ENCODE data around the gene PRR5L. TPM values are rescaled to one million over a fixed set of nuclear protein-coding genes. Genes with fewer than 3 reads are reported as not detected.
A peak's percentile ranks its signal among the peaks of the same experiment; 100 is the strongest.

Gene PRR5L
- total and polyA plus RNA-seq, 9 of the 15 experiments (the other 6 are each of a cell fraction or from before 2014, with no cell fraction given): 0.11 to 0.60 (median 0.36) TPM; not detected in 2

DNA sequence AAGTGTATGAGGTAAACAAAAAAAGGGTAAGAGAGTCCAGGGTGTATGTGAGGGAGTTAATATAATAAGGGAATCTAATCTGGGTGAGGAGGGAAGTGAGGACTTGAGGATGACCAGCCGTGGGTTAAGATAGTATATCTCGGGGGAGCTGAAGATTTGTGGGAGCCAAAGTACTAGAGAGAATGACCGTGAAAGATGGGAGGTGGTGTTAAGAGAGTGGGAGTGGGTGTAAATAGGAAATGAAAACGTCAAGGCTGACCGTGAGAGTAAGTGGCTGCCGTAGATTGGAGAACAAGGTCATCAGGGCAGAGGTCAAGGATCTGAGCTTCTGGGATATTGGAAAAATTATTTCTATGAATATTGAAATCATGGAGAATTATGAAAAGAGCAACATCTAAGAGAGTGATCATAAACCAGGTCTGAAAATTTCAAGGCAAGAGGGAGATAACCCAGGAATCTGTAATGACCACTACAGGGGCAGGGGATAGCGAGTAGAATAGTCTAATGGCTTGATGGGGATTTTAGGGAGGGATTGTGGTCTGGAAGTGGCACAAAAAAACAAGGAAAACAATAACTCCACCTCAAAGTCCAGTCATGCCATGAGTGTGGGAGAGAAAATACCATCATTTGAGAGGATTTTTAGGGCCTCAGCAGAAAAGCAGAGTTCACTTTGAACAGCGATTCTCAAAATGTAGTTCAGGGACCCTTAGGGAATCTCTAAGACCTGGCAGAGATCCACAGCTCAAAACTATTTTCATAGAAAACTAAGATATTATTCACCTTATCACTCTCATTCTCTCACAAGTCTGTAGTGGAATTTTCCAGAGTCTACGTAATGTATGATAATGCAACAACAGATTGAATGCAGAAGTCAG is 72.0 kb downstream of the PRR5L start:
- ChIA-PET CTCF (ENCODE audit: low intra/inter-chr PET ratio) (no interaction called here), POLR2A (interaction anchor here (0.6 to 0.9 kb wide), 5 partner anchors 10 to 688 kb away, joined by 3 read pairs; no protein-coding TSS in a partner anchor)
- Histone ChIP-seq H4K20me1 (replicated peaks; ENCODE audit: control insufficient read depth, insufficient read depth, low read length) (no peaks in the 10 kb centered on the region), H3K9me1 (ENCODE audit: control insufficient read depth, insufficient read depth, low read length) (no peaks in the 10 kb centered on the region), H3K4me1 (replicated peaks in 1 of 2; ENCODE audit: control insufficient read depth in 2 of 2, insufficient read depth in 2 of 2, low read length in 2 of 2) (no peaks in the 10 kb centered on the region; a peak in 3 of 5 replicates), H3K79me2 (ENCODE audit: control insufficient read depth, insufficient read depth, low read length) (no peaks in the 10 kb centered on the region), H3K9me3 (replicated peaks; ENCODE audit: control insufficient read depth, insufficient read depth, low read depth, low read length) (no peaks in the 10 kb centered on the region), H3K9ac (ENCODE audit: insufficient read depth in 1 of 2, low read depth in 2 of 2, low read length in 2 of 2) (no peak overlapping the region), H3K4me3 (no peak overlapping the region), H3K36me3 (ENCODE audit: control insufficient read depth, insufficient read depth, low read length) (no peaks in the 10 kb centered on the region), H3K27me3 (ENCODE audit: control insufficient read depth in 2 of 2, insufficient read depth in 2 of 2, low read length in 2 of 2) (peaks cover 6 to 13% of the 10 kb centered on the region in 2 experiments), H2AFZ (ENCODE audit: low read depth, low read length) (no peak overlapping the region), H3K27ac (ENCODE audit: extremely low read depth, low read depth, low read length) (no peak overlapping the region), H3K4me2 (ENCODE audit: insufficient read depth, low read length) (no peak overlapping the region)
- in situ Hi-C loops (cut with MboI): no loop called here
- no peak for DNase-seq (ENCODE audit: extremely low read depth in 1 of 4, low spot score in 3 of 4)
- FAIRE-seq: no peak
- no TSS peak for BruUV-seq (replicated peaks)
- no peak for ATAC-seq
- 5% methylated on average over 9 of the region's 9 CpGs for WGBS (ENCODE audit: insufficient coverage, low coverage, missing lambda C conversion rate)
- no peak for TF ChIP-seq NR2C2 (CRISPR knock-in tag; IDR thresholded peaks at IDR 0.05)
- TF ChIP-seq NR2C2 (tag; IDR thresholded peaks at IDR 0.05): peak; percentile 27; the same call in 1 of the 2 replicates
- peak; percentile 39; the same call in 1 of the 2 replicates for TF ChIP-seq CREM (IDR thresholded peaks at IDR 0.05; ENCODE audit: low read depth)
- TF ChIP-seq NR2C1 (IDR thresholded peaks at IDR 0.05): no peak
- peak; percentile 61 for TF ChIP-seq NR2C1 (tag; IDR thresholded peaks at IDR 0.05)
- TF ChIP-seq CBFA2T3 (IDR thresholded peaks at IDR 0.05): peak; percentile 65
- 0 out of 2 replicates have a peak, but pooled peaks have one; percentile 14 for TF ChIP-seq PYGO2 (tag; IDR thresholded peaks at IDR 0.05)
- 0 out of 2 replicates have a peak, but pooled peaks have one; percentile 21 for TF ChIP-seq NCOR1 (IDR thresholded peaks at IDR 0.05)
- TF ChIP-seq ILK (tag; IDR thresholded peaks at IDR 0.05; ENCODE audit: borderline replicate concordance, low read depth): no peak
- no peak for TF ChIP-seq SMARCB1 (IDR thresholded peaks at IDR 0.05; ENCODE audit: insufficient read length, low read depth)
- peak; percentile 9; the same call in 1 of the 2 replicates for TF ChIP-seq ARID1B (IDR thresholded peaks at IDR 0.05)
- TF ChIP-seq, protein P1, sequence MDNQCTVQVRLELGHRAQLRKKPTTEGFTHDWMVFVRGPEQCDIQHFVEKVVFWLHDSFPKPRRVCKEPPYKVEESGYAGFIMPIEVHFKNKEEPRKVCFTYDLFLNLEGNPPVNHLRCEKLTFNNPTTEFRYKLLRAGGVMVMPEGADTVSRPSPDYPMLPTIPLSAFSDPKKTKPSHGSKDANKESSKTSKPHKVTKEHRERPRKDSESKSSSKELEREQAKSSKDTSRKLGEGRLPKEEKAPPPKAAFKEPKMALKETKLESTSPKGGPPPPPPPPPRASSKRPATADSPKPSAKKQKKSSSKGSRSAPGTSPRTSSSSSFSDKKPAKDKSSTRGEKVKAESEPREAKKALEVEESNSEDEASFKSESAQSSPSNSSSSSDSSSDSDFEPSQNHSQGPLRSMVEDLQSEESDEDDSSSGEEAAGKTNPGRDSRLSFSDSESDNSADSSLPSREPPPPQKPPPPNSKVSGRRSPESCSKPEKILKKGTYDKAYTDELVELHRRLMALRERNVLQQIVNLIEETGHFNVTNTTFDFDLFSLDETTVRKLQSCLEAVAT (IDR thresholded peaks at IDR 0.05): no peak
- TF ChIP-seq ZNF766 (CRISPR knock-in tag; conservative IDR thresholded peaks at IDR 0.05): 0 out of 2 replicates have a peak, but pooled peaks have one; percentile 47
- intact Hi-C loops (cut with micrococcal nuclease): no loop called here

All from K562 (cell line).